K562 (cell line): ENCODE data around the gene NECTIN1. TPM values are rescaled to one million over a fixed set of nuclear protein-coding genes. Genes with fewer than 3 reads are reported as not detected.

Experiments used
- ATAC-seq: fragments of 200-7000 bp; cut with Tn5 transposase; 3 replicates; pipeline ENCODE4 v1.9.1; 2020; ENCODE audit warnings: moderate library complexity
- BruUV-seq: library from RNA; stranded (reverse); fragments of 400-500 nt; replicated peaks from 2 replicates; lab custom pipeline; 2021; lab: Mats Ljungman, UMichigan
- CTCF ChIA-PET: fragments of 300-600 bp; formaldehyde crosslinking; extraction: SDS; loops from one replicate; lab custom pipeline; 2021; ENCODE audit warnings: low intra/inter-chr PET ratio; lab: Yijun Ruan, JAX
- POLR2A ChIA-PET: fragments of 300-600, 350-650 bp; sonication (Branson Sonifier 250); formaldehyde crosslinking; extraction: SDS; loops from one replicate; lab custom pipeline; 2021; ENCODE audit warnings: antibody characterized with exemption, inconsistent platforms; lab: Yijun Ruan, JAX
- DNase-seq, 4 experiments: peaks; one replicate each; pipeline versions ENCODE4 v3.0.0 to v3.0.0-alpha.2; 2011 to 2018; ENCODE audit warnings: low spot score in 3 of 4, mixed read lengths in 3 of 4; ENCODE audit errors: extremely low read depth in 1 of 4
- FAIRE-seq: peaks from 2 replicates; lab custom pipeline; 2011; peaks lifted over from hg19 to GRCh38; lab: Jason Lieb, UNC
- H2AFZ ChIP-seq: 2 replicates; pipeline ENCODE4 v1.6.0; 2011; ENCODE audit warnings: low read depth, low read length, control low read depth, inconsistent platforms
- H3K27ac ChIP-seq: fragments of 200-600 bp; 3 replicates; pipeline ENCODE4 v1.8.0; 2011; ENCODE audit warnings: low read depth, mild to moderate bottlenecking, control low read depth, inconsistent platforms, low read length, moderate library complexity, mixed read lengths; ENCODE audit errors: extremely low read depth
- H3K27me3 ChIP-seq, 2 experiments: fragments of 300-600 bp in 1 of 2; 2 replicates in 1 of 2; 3 replicates in 1 of 2; pipeline versions ENCODE4 v1.6.0 to v1.8.0; 2011; ENCODE audit warnings: inconsistent platforms in 2 of 2, low read length in 2 of 2, mild to moderate bottlenecking in 1 of 2, mixed read lengths in 1 of 2, moderate library complexity in 1 of 2; ENCODE audit not compliant: control insufficient read depth in 2 of 2, insufficient read depth in 2 of 2
- H3K36me3 ChIP-seq: fragments of 300-600 bp; 3 replicates; pipeline ENCODE4 v1.8.0; 2011; ENCODE audit warnings: mild to moderate bottlenecking, low read length, inconsistent platforms; ENCODE audit not compliant: control insufficient read depth, insufficient read depth
- H3K4me1 ChIP-seq, 2 experiments: fragments of 200-600 bp in 1 of 2; replicated peaks in 1 of 2; 2 replicates in 1 of 2; 3 replicates in 1 of 2; pipeline versions ENCODE4 v1.5.1 to v1.8.0; 2011; ENCODE audit warnings: inconsistent platforms in 2 of 2, low read length in 2 of 2, mild to moderate bottlenecking in 1 of 2, mixed read lengths in 1 of 2, moderate library complexity in 1 of 2; ENCODE audit not compliant: control insufficient read depth in 2 of 2, insufficient read depth in 2 of 2
- H3K4me2 ChIP-seq: 2 replicates; pipeline ENCODE4 v1.6.1; 2011; ENCODE audit warnings: low read length, control low read depth, inconsistent platforms, mixed read lengths; ENCODE audit not compliant: insufficient read depth
- H3K4me3 ChIP-seq: fragments of 200-600 bp; sonication (generic), shearing (Covaris generic); 2 replicates; pipeline ENCODE4 v1.5.1; 2016; ENCODE audit warnings: control low read depth, inconsistent platforms
- H3K79me2 ChIP-seq: fragments of 200-600 bp; 3 replicates; pipeline ENCODE4 v1.8.0; 2011; ENCODE audit warnings: low read length, inconsistent platforms; ENCODE audit not compliant: control insufficient read depth, insufficient read depth
- H3K9ac ChIP-seq, 2 experiments: 2 replicates each; pipeline versions ENCODE4 v1.6.0 to v1.6.1; 2011; ENCODE audit warnings: low read depth in 2 of 2, low read length in 2 of 2, control low read depth in 1 of 2, inconsistent platforms in 1 of 2, mild to moderate bottlenecking in 1 of 2, mixed read lengths in 1 of 2; ENCODE audit not compliant: insufficient read depth in 1 of 2
- H3K9me1 ChIP-seq: one replicate; pipeline ENCODE4 v1.6.0; 2011; ENCODE audit warnings: inconsistent platforms, mild to moderate bottlenecking, low read length, moderate library complexity; ENCODE audit not compliant: control insufficient read depth, insufficient read depth
- H3K9me3 ChIP-seq: replicated peaks from 2 replicates; pipeline ENCODE4 v1.5.1; 2011; ENCODE audit warnings: low read depth, low read length, inconsistent platforms; ENCODE audit not compliant: control insufficient read depth, insufficient read depth
- H4K20me1 ChIP-seq: replicated peaks from 2 replicates; pipeline ENCODE4 v1.6.1; 2011; ENCODE audit warnings: low read length, inconsistent platforms, mixed read lengths; ENCODE audit not compliant: control insufficient read depth, insufficient read depth
- ATF7 ChIP-seq: fragments of 450-650 bp; IDR thresholded peaks from 2 replicates; pipeline ENCODE4 v1.7.1; 2014; ENCODE audit warnings: mild to moderate bottlenecking, moderate library complexity
- CAMTA2 ChIP-seq: fragments of 250-450 bp; sonication (Bioruptor Pico); conservative IDR thresholded peaks from 2 replicates; pipeline ENCODE4 v1.5.1; 2022
- CEBPG ChIP-seq, 3 experiments: fragments of 200-800 bp in 1 of 3; sonication (Bioruptor generic) in 1 of 3; sonication (generic) in 1 of 3; formaldehyde crosslinking in 1 of 3; IDR thresholded peaks in 2 of 3; conservative IDR thresholded peaks in 1 of 3; 2 replicates each; pipeline versions ENCODE4 v1.6.1 to v1.8.0; 2016 to 2022; ENCODE audit warnings: missing compliant biosample characterization in 2 of 3, missing genetic modification characterization in 2 of 3, mild to moderate bottlenecking in 1 of 3, missing genetic modification reagents in 1 of 3
- CREBBP ChIP-seq: IDR thresholded peaks from one replicate; pipeline ENCODE4 v1.6.1; 2012; ENCODE audit warnings: low read depth, mild to moderate bottlenecking, control low read depth, inconsistent platforms, low read length
- HNRNPLL ChIP-seq: fragments of 200-400 bp; formaldehyde crosslinking; IDR thresholded peaks from 2 replicates; pipeline ENCODE4 v1.6.1; 2017; ENCODE audit warnings: low read length, low read depth, mild to moderate bottlenecking; ENCODE audit not compliant: poor library complexity, severe bottlenecking
- ILK ChIP-seq: fragments of 450-650 bp; IDR thresholded peaks from 2 replicates; pipeline ENCODE4 v1.6.1; 2016; ENCODE audit warnings: missing genetic modification characterization, low read depth, mild to moderate bottlenecking, missing compliant biosample characterization, moderate library complexity, borderline replicate concordance
- KLF1 ChIP-seq: fragments of 450-650 bp; IDR thresholded peaks from 2 replicates; pipeline ENCODE4 v1.6.1; 2016; ENCODE audit warnings: missing genetic modification characterization, missing compliant biosample characterization
- NFE2L1 ChIP-seq: fragments of 450-650 bp; IDR thresholded peaks from 2 replicates; pipeline ENCODE4 v1.6.1; 2016; ENCODE audit warnings: missing genetic modification characterization, low read depth, mild to moderate bottlenecking, missing compliant biosample characterization, moderate library complexity, borderline replicate concordance
- POLR2A ChIP-seq: fragments of 450-650 bp; conservative IDR thresholded peaks from 2 replicates; pipeline ENCODE4 v1.6.1; 2016
- PPARD ChIP-seq: fragments of 250-450 bp; sonication (Bioruptor Pico); IDR thresholded peaks from 2 replicates; pipeline ENCODE4 v1.8.0; 2022; ENCODE audit warnings: inconsistent platforms, mild to moderate bottlenecking, moderate library complexity
- RAD51 ChIP-seq: fragments of 450-650 bp; IDR thresholded peaks from 2 replicates; pipeline ENCODE4 v1.7.1; 2016; ENCODE audit warnings: low read depth, mild to moderate bottlenecking, borderline replicate concordance
- RHOXF2B ChIP-seq: fragments of 250-450 bp; sonication (Bioruptor Pico); conservative IDR thresholded peaks from 2 replicates; pipeline ENCODE4 v1.5.1; 2021
- SMAD1 ChIP-seq: fragments of 150-350 bp; IDR thresholded peaks from 2 replicates; pipeline ENCODE4 v1.6.1; 2014; ENCODE audit warnings: low read length, low read depth; ENCODE audit not compliant: partially characterized antibody
- SRSF1 ChIP-seq: fragments of 200-400 bp; formaldehyde crosslinking; IDR thresholded peaks from 2 replicates; pipeline ENCODE4 v1.6.1; 2017; ENCODE audit warnings: mild to moderate bottlenecking, low read depth, low read length, moderate library complexity
- TEAD2 ChIP-seq: fragments of 450-650 bp; IDR thresholded peaks from 2 replicates; pipeline ENCODE4 v1.6.1; 2016; ENCODE audit warnings: missing genetic modification characterization, control low read depth, missing compliant biosample characterization
- YY1 ChIP-seq, 3 experiments: IDR thresholded peaks; 2 replicates each; pipeline ENCODE4 v1.6.1; 2011; ENCODE audit warnings: low read length in 2 of 3, mild to moderate bottlenecking in 2 of 3, moderate library complexity in 2 of 3, borderline replicate concordance in 1 of 3, control low read depth in 1 of 3, low read depth in 1 of 3; ENCODE audit not compliant: insufficient read depth in 3 of 3, insufficient replicate concordance in 2 of 3, control insufficient read depth in 1 of 3, insufficient read length in 1 of 3; ENCODE audit errors: extremely low read depth in 1 of 3
- ZNF224 ChIP-seq: sonication (generic); formaldehyde crosslinking; IDR thresholded peaks from 2 replicates; pipeline ENCODE4 v1.8.0; 2022; ENCODE audit warnings: mild to moderate bottlenecking, missing genetic modification reagents
- ZNF3 ChIP-seq: fragments of 250-450 bp; sonication (Bioruptor Pico); IDR thresholded peaks from 2 replicates; pipeline ENCODE4 v1.5.0; 2021; ENCODE audit warnings: mild to moderate bottlenecking, moderate library complexity
- ZNF354B ChIP-seq: fragments of 250-450 bp; sonication (Bioruptor Pico); IDR thresholded peaks from 2 replicates; pipeline ENCODE4 v1.4.0; 2020
- ZNF511 ChIP-seq: sonication (generic); formaldehyde crosslinking; IDR thresholded peaks from 2 replicates; pipeline ENCODE4 v1.8.0; 2022; ENCODE audit warnings: mild to moderate bottlenecking, missing genetic modification reagents
- WGBS: fragments of 100-300 bp; shearing (Covaris generic); methylation state at CpG from one replicate; pipeline ENCODE4 v1.1.6; 2016; ENCODE audit warnings: low coverage, mixed read lengths; ENCODE audit not compliant: insufficient coverage; ENCODE audit errors: missing lambda C conversion rate; 5-methylcytosine and 5-hydroxymethylcytosine counted together
- in situ Hi-C: fragments of 300-500 bp; cut with MboI; formaldehyde crosslinking; loops from 4 replicates; pipeline ENCODE4 v1.15.0; 2018; ENCODE audit warnings: inconsistent platforms, mixed read lengths
- intact Hi-C: fragments of 100-400 bp; cut with micrococcal nuclease; formaldehyde crosslinking; loops from 2 replicates; pipeline ENCODE4 v1.14.2; 2022
- polyA plus RNA-seq, 8 experiments: library from polyadenylated mRNA; depleted of rRNA in 4 of 8; stranded (reverse) in 5 of 8; unstranded in 3 of 8; fragments of >200 nt; fragmentation: Nextera tagmentation in 2 of 8; fragmentation: Illumina TruSeq in 1 of 8; extraction: Ambion mirVana in 2 of 8; extraction: Trizol in 1 of 8; gene quantifications; 2 replicates each; pipeline versions ENCODE4 v1.2.1 to v1.2.3, GENCODE V29; 2011 to 2014; ENCODE audit warnings: inconsistent platforms in 1 of 8, missing spikeins in 1 of 8
- total RNA-seq, 7 experiments: library from RNA; depleted of rRNA in 6 of 7; stranded (reverse); fragments of >200 nt in 6 of 7; fragmentation: Illumina TruSeq in 2 of 7; extraction: Trizol in 2 of 7; gene quantifications; 2 replicates each; pipeline versions ENCODE4 v1.2.1 to v1.2.3, GENCODE V29; 2011 to 2021; ENCODE audit warnings: low replicate concordance in 1 of 7

Gene NECTIN1
- total and polyA plus RNA-seq, 9 of the 15 experiments (the other 6 are each of a cell fraction or from before 2014, with no cell fraction given) = 0.09 to 0.53 (median 0.23) TPM; not detected in 2

DNA sequence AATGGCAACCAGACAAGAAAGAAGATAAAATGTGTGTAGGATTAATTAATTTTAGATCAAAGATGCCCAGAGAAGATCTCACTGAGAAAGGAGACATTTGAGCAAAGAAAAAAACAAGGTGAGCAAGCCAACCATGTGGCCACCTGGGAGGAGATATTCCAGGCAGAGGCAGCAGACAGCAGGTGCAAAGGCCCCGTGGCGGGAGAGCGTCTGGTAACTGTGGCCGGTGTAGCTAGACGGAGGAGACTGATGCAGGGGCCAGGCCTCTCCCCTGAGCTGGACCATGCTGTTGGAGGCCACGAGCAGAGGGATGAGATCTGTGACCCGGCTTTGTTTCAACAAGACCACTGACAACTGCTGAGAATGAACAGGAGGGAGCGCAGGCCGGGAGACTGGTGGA is 23.6 kb downstream of the NECTIN1 start:
- POLR2A ChIA-PET = no interaction called here
- CTCF ChIA-PET = no interaction called here

More for the DNA sequence above, 23.6 kb downstream of the NECTIN1 start:
- Histone ChIP-seq H3K4me1 (no peaks in the 10 kb centered on the region), H4K20me1 (peaks cover 18% of the 10 kb centered on the region; the same call in 1 of the 2 replicates), H3K79me2 (no peaks in the 10 kb centered on the region), H3K9ac (no peak overlapping the region), H2AFZ (no peak overlapping the region), H3K4me2 (no peak overlapping the region), H3K9me1 (no peaks in the 10 kb centered on the region), H3K27ac (no peak overlapping the region), H3K27me3 (peaks cover 5 to 71% of the 10 kb centered on the region in 2 experiments), H3K4me3 (no peak overlapping the region), H3K9me3 (no peaks in the 10 kb centered on the region), H3K36me3 (no peaks in the 10 kb centered on the region)
- ATAC-seq (no peak), DNase-seq (no peak), FAIRE-seq (no peak)
- TF ChIP-seq ZNF224 (CRISPR knock-in tag) (no peak), CREBBP (no peak), KLF1 (tag) (no peak), SRSF1 (no peak), ZNF354B (no peak), RHOXF2B (CRISPR knock-in tag) (no peak), ZNF3 (CRISPR knock-in tag) (no peak), POLR2A (no peak), RAD51 (no peak), NFE2L1 (tag) (no peak), ATF7 (no peak), ZNF511 (CRISPR knock-in tag) (no peak), YY1 (IDR thresholded peaks at IDR 0.05; ENCODE audit: borderline replicate concordance in 1 of 3, control insufficient read depth in 1 of 3, extremely low read depth in 1 of 3, insufficient read depth in 3 of 3, insufficient read length in 1 of 3, insufficient replicate concordance in 2 of 3, low read depth in 1 of 3, low read length in 2 of 3) (no peak), CAMTA2 (CRISPR knock-in tag) (no peak), TEAD2 (tag) (no peak), CEBPG (CRISPR knock-in tag; IDR thresholded peaks at IDR 0.05) (no peak), CEBPG (tag; conservative IDR thresholded peaks at IDR 0.05 in 1 of 2, IDR thresholded peaks at IDR 0.05 in 1 of 2) (no peak), PPARD (CRISPR knock-in tag) (no peak), ILK (tag) (no peak), HNRNPLL (no peak), SMAD1 (no peak)
- in situ Hi-C loops = no loop called here
- intact Hi-C loops = no loop called here
- WGBS = 0% methylated on average over 8 of the region's 9 CpGs
- BruUV-seq = no TSS peak
